NT2/D1 (cell line): ENCODE results near the gene GALNT8.
A peak's percentile ranks its signal among the peaks of the same experiment; 100 is the strongest.
"Not testable (repeated sequence)": the region's sequence is repeated elsewhere in the genome, so short reads cannot be mapped to it uniquely, and the experiment has no call there.

Source experiments
- DNase-seq: peaks from one replicate; pipeline ENCODE4 v3.0.0-alpha.2; 2011; ENCODE audit warnings: low read depth, low spot score
- H3K27me3 ChIP-seq: 2 replicates; pipeline ENCODE4 v1.6.0; 2011; ENCODE audit warnings: mild to moderate bottlenecking; ENCODE audit not compliant: insufficient read length, insufficient read depth
- H3K36me3 ChIP-seq: 2 replicates; pipeline ENCODE4 v1.6.1; 2011; ENCODE audit warnings: mild to moderate bottlenecking, low read length, mixed read lengths; ENCODE audit not compliant: insufficient read depth, insufficient read length
- H3K4me1 ChIP-seq: 2 replicates; pipeline ENCODE4 v1.5.1; 2011; ENCODE audit not compliant: insufficient read depth, insufficient read length
- H3K4me3 ChIP-seq: 2 replicates; pipeline ENCODE4 v1.5.1; 2011; ENCODE audit warnings: low read depth; ENCODE audit not compliant: insufficient read length
- H3K9ac ChIP-seq: 2 replicates; pipeline ENCODE4 v1.6.0; 2011; ENCODE audit warnings: low read depth; ENCODE audit not compliant: insufficient read length
- H3K9me3 ChIP-seq: 2 replicates; pipeline ENCODE4 v1.5.1; 2011; ENCODE audit warnings: mild to moderate bottlenecking, low read length; ENCODE audit not compliant: insufficient read depth
- SUZ12 ChIP-seq: IDR thresholded peaks from 2 replicates; pipeline ENCODE4 v1.6.1; 2011; ENCODE audit not compliant: insufficient read length, insufficient read depth; ENCODE audit errors: extremely low read depth
- YY1 ChIP-seq: IDR thresholded peaks from 2 replicates; pipeline ENCODE4 v1.6.1; 2011; ENCODE audit not compliant: insufficient read length, insufficient read depth
- ZNF274 ChIP-seq: IDR thresholded peaks from 2 replicates; pipeline ENCODE4 v1.6.1; 2011; ENCODE audit warnings: mild to moderate bottlenecking, low read depth, low read length

Gene GALNT8

GRCh38 chr12:4703676-4704075 is 16.5 kb upstream of the GALNT8 start:
- no peaks in the 10 kb centered on the region for H3K27me3 ChIP-seq
- no peak for TF ChIP-seq ZNF274
- TF ChIP-seq SUZ12 = no peak
- no peak for TF ChIP-seq YY1
- no peak for DNase-seq
- H3K9me3 ChIP-seq = no peaks in the 10 kb centered on the region
- H3K4me3 ChIP-seq = no peak overlapping the region
- H3K4me1 ChIP-seq = no peaks in the 10 kb centered on the region
- no peak overlapping the region for H3K9ac ChIP-seq
- H3K36me3 ChIP-seq = peaks cover 29% of the 10 kb centered on the region

- Histone ChIP-seq H3K9me3 (no peaks in the 10 kb centered on the region), H3K36me3 (peaks cover 11% of the 10 kb centered on the region), H3K9ac (no peak overlapping the region), H3K4me1 (no peaks in the 10 kb centered on the region), H3K27me3 (no peaks in the 10 kb centered on the region), H3K4me3 (no peak overlapping the region)
- TF ChIP-seq YY1 (no peak), ZNF274 (no peak)
- no peak for DNase-seq
These were observed 14.4 kb upstream of the GALNT8 start for GRCh38 chr12:4705824-4706223.

GRCh38 chr12:4707306-4707705 is 12.9 kb upstream of the GALNT8 start:
- no peak for DNase-seq
- H3K27me3 ChIP-seq = no peaks in the 10 kb centered on the region
- H3K4me1 ChIP-seq = no peaks in the 10 kb centered on the region
- H3K9ac ChIP-seq = no peak overlapping the region
- H3K4me3 ChIP-seq = no peak overlapping the region
- no peak for TF ChIP-seq YY1
- no peak for TF ChIP-seq SUZ12
- no peak for TF ChIP-seq ZNF274
- no peaks in the 10 kb centered on the region for H3K9me3 ChIP-seq
- peaks cover 4% of the 10 kb centered on the region for H3K36me3 ChIP-seq

- TF ChIP-seq ZNF274 (no peak), SUZ12 (no peak), YY1 (no peak)
- Histone ChIP-seq H3K27me3 (no peaks in the 10 kb centered on the region), H3K9me3 (no peaks in the 10 kb centered on the region), H3K4me1 (no peaks in the 10 kb centered on the region), H3K36me3 (no peaks in the 10 kb centered on the region), H3K9ac (no peak overlapping the region), H3K4me3 (no peak overlapping the region)
- DNase-seq = no peak
These were observed 10.1 kb upstream of the GALNT8 start for GRCh38 chr12:4710113-4710512.

- Histone ChIP-seq H3K9ac (no peak overlapping the region), H3K4me3 (no peak overlapping the region), H3K27me3 (no peaks in the 10 kb centered on the region), H3K36me3 (no peaks in the 10 kb centered on the region), H3K9me3 (no peaks in the 10 kb centered on the region), H3K4me1 (peaks cover 12% of the 10 kb centered on the region)
- no peak for TF ChIP-seq SUZ12
- TF ChIP-seq ZNF274 = no peak
- no peak for TF ChIP-seq YY1
- no peak for DNase-seq
These were observed 5.3 kb upstream of the GALNT8 start for GRCh38 chr12:4714879-4715278.

GRCh38 chr12:4717806-4718205 is 2.4 kb upstream of the GALNT8 start:
- no peak overlapping the region for H3K9ac ChIP-seq
- no peak for TF ChIP-seq ZNF274
- TF ChIP-seq SUZ12 = no peak
- TF ChIP-seq YY1 = no peak
- no peaks in the 10 kb centered on the region for H3K27me3 ChIP-seq
- peaks cover 21% of the 10 kb centered on the region for H3K4me1 ChIP-seq
- H3K4me3 ChIP-seq = no peak overlapping the region
- H3K9me3 ChIP-seq = no peaks in the 10 kb centered on the region
- no peaks in the 10 kb centered on the region for H3K36me3 ChIP-seq
- DNase-seq = no peak

GRCh38 chr12:4720637-4720995 is 416 bp downstream of the GALNT8 start:
- TF ChIP-seq ZNF274 (no peak), YY1 (peak; percentile 7)
- peaks cover 23% of the 10 kb centered on the region for H3K4me1 ChIP-seq
- no peaks in the 10 kb centered on the region for H3K36me3 ChIP-seq
- peak; percentile 89 for DNase-seq
- H3K9ac ChIP-seq = peak overlapping the region; percentile 77
- H3K4me3 ChIP-seq = peak overlapping the region; percentile 3
- no peaks in the 10 kb centered on the region for H3K27me3 ChIP-seq
- H3K9me3 ChIP-seq = no peaks in the 10 kb centered on the region

- DNase-seq, H3K36me3 ChIP-seq, H3K9me3 ChIP-seq, H3K27me3 ChIP-seq, H3K9ac ChIP-seq, H3K4me3 ChIP-seq: not testable (repeated sequence)
- H3K4me1 ChIP-seq = peaks cover 23% of the 10 kb centered on the region
These were observed 1.4 kb downstream of the GALNT8 start for GRCh38 chr12:4721587-4721986.
